Skeletal muscle tissue (tissue), 4 donors: ENCODE results near the gene MYCBPAP. TPM values are rescaled to one million over a fixed set of nuclear protein-coding genes. Genes with fewer than 3 reads are reported as not detected.

ENCODE experiments used
- H3K27ac ChIP-seq: one replicate; pipeline ENCODE4 v1.7.0; 2013; ENCODE audit warnings: mild to moderate bottlenecking, low read depth, low read length, inconsistent platforms
- H3K27me3 ChIP-seq, 3 donors: one replicate each; pipeline ENCODE4 v1.7.0; 2013; ENCODE audit warnings: low read length in 3 of 3; ENCODE audit not compliant: control insufficient read depth in 3 of 3, insufficient read depth in 3 of 3
- H3K36me3 ChIP-seq, 3 donors: one replicate each; pipeline ENCODE4 v1.7.0; 2013; ENCODE audit warnings: low read length in 3 of 3; ENCODE audit not compliant: control insufficient read depth in 3 of 3, insufficient read depth in 3 of 3
- H3K4me1 ChIP-seq, 3 donors: one replicate each; pipeline ENCODE4 v1.7.0; 2013; ENCODE audit warnings: low read length in 3 of 3, mild to moderate bottlenecking in 3 of 3; ENCODE audit not compliant: control insufficient read depth in 3 of 3, insufficient read depth in 3 of 3
- H3K4me3 ChIP-seq, 3 donors: one replicate each; pipeline ENCODE4 v1.7.0; 2013; ENCODE audit warnings: low read length in 3 of 3
- H3K9ac ChIP-seq, 3 donors: one replicate each; pipeline ENCODE4 v1.7.0; 2013; ENCODE audit warnings: low read length in 3 of 3, mild to moderate bottlenecking in 3 of 3, moderate library complexity in 2 of 3, low read depth in 1 of 3
- H3K9me3 ChIP-seq, 3 donors: one replicate each; pipeline ENCODE4 v1.7.0; 2013; ENCODE audit warnings: low read length in 3 of 3; ENCODE audit not compliant: control insufficient read depth in 3 of 3
- total RNA-seq: library from RNA; depleted of rRNA; stranded (reverse); fragments of >200 nt; gene quantifications from one replicate; pipeline ENCODE4 v1.2.3, GENCODE V29; 2014
- donor health status: Osteomylitis.

Gene MYCBPAP
- total RNA-seq, 1 donor from 2014 or later, result under 0.01 TPM

DNA sequence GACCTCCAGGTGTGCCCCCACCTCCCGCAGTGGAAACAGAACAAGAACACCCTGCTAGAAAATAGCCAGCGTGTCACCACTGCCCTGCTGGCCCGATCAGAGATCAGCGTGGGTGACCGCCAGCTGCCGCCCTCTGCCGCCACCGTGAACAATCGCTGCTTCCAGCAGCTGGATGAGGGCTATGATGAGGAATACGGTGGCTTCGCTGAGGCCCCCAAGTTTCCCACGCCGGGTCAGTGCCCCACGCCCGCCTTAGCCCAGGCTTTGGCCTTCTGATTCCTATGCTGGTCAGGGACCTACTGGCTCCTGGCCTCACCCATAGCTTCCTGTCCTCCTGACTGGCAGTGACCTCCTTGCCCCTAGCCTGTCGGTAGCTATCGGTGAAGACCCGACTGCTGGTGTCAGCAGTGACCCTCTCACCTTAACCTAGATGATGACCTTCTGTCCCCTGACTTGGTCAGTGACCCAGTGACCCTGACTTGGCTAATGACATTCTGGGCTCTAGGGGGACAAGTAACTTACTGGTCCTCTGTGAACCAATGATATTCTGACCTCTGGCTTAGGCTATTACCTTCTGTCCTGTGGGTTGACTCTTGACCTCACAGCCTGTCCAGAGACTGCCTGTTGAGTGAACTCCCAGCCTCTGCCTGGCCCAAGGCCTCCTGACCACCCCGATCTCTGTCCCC is 41.2 kb downstream of the MYCBPAP start:
- Histone ChIP-seq H3K4me1 (peaks cover 11 to 26% (median 24%) of the 10 kb centered on the region in 3 donors), H3K9me3 (no peaks in the 10 kb centered on the region), H3K27ac (no peak overlapping the region), H3K36me3 (peaks cover 14 to 32% (median 28%) of the 10 kb centered on the region in 3 donors), H3K9ac (no peak overlapping the region), H3K27me3 (no peaks in the 10 kb centered on the region), H3K4me3 (no peak overlapping the region)

DNA sequence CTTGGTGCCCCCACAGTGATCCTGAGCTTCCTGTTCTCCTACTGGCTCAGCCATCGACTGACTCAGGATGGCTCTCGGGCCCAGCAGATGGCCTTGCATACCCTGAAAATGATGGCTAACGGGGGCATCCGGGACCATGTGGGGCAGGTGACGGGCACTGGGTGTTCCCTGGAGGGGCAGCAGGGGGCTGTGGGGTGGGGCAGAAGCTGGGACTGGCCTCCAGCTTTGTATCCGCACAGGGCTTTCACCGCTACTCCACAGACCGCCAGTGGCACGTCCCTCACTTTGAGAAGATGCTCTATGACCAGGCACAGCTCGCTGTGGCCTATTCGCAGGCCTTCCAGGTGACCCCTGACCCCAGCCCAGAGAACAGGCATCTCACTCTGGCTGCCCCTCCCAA is 41.7 kb downstream of the MYCBPAP start:
- Histone ChIP-seq H3K4me1 (peaks cover 11 to 26% (median 24%) of the 10 kb centered on the region in 3 donors), H3K9ac (peak overlapping the region in 1 of 3 donors; percentile 40), H3K9me3 (no peaks in the 10 kb centered on the region), H3K36me3 (peaks cover 14 to 37% (median 33%) of the 10 kb centered on the region in 3 donors), H3K27me3 (no peaks in the 10 kb centered on the region), H3K27ac (no peak overlapping the region), H3K4me3 (no peak overlapping the region)

DNA sequence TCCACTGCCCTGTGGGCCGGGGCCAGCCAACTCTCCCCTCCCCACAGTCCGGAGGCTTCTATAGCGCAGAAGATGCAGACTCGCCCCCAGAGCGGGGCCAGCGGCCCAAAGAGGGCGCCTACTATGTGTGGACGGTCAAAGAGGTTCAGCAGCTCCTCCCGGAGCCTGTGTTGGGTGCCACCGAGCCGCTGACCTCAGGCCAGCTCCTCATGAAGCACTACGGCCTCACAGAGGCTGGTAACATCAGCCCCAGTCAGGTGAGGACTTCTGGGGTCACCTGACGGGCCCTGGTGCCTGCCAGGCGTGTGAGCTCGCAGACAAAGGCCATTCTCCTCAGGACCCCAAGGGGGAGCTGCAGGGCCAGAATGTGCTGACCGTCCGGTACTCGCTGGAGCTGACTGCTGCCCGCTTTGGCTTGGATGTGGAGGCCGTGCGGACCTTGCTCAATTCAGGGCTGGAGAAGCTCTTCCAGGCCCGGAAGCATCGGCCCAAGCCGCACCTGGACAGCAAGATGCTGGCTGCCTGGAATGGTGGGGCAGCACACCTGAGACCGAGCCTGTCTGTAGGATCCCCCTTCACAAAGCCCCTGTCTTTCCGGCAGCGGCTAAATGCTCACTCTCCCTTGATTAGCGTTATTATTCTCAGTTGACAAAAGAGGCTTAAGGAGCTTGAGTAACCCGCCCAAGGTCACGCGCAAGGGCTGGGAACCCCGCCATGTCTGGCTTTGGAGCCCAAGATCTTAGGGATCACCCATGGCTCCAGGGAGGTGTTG is 42.6 kb downstream of the MYCBPAP start:
- H3K4me3 ChIP-seq, result no peak overlapping the region
- peaks cover 14 to 46% (median 37%) of the 10 kb centered on the region in 3 donors for H3K36me3 ChIP-seq
- no peaks in the 10 kb centered on the region for H3K9me3 ChIP-seq
- no peak overlapping the region for H3K27ac ChIP-seq
- H3K27me3 ChIP-seq, result no peaks in the 10 kb centered on the region
- H3K4me1 ChIP-seq, result peaks cover 11 to 27% (median 27%) of the 10 kb centered on the region in 3 donors
- peak overlapping the region in 1 of 3 donors; percentile 40 for H3K9ac ChIP-seq

DNA sequence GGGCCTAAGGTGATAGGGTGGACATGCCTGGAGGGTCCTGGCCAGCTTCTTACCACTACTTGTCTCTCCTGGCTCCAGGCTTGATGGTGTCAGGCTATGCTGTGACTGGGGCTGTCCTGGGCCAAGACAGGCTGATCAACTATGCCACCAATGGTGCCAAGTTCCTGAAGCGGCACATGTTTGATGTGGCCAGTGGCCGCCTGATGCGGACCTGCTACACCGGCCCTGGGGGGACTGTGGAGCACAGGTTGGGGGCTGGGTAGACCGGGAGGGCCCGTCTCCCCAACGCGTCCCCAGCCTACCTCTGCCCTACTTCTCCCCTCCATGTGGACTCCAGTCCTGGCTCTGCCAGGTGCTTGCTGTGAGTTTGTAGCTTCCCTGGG is 43.2 kb downstream of the MYCBPAP start:
- Histone ChIP-seq H3K27me3 (no peaks in the 10 kb centered on the region), H3K36me3 (peaks cover 14 to 47% (median 37%) of the 10 kb centered on the region in 3 donors), H3K9me3 (no peaks in the 10 kb centered on the region), H3K4me1 (peaks cover 14 to 33% (median 31%) of the 10 kb centered on the region in 3 donors), H3K4me3 (no peak overlapping the region), H3K27ac (no peak overlapping the region), H3K9ac (no peak overlapping the region)

DNA sequence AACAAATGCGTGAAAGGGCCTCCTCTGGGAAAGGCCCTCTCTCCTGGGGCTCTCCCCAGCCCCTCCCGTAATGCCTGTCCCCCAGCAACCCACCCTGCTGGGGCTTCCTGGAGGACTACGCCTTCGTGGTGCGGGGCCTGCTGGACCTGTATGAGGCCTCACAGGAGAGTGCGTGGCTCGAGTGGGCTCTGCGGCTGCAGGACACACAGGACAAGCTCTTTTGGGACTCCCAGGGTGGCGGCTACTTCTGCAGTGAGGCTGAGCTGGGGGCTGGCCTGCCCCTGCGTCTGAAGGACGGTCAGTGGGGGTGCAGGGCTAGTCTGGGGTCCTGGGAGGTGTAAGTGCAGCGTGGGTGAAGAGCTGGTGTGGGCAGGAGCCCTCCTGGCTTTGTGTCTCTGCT is 43.6 kb downstream of the MYCBPAP start:
- peaks cover 13 to 34% (median 31%) of the 10 kb centered on the region in 3 donors for H3K4me1 ChIP-seq
- no peaks in the 10 kb centered on the region for H3K9me3 ChIP-seq
- H3K36me3 ChIP-seq, result peaks cover 14 to 47% (median 37%) of the 10 kb centered on the region in 3 donors
- H3K9ac ChIP-seq, result no peak overlapping the region
- H3K27me3 ChIP-seq, result peaks cover 0 to 2% (median 1%) of the 10 kb centered on the region in 3 donors
- H3K4me3 ChIP-seq, result no peak overlapping the region
- H3K27ac ChIP-seq, result no peak overlapping the region

DNA sequence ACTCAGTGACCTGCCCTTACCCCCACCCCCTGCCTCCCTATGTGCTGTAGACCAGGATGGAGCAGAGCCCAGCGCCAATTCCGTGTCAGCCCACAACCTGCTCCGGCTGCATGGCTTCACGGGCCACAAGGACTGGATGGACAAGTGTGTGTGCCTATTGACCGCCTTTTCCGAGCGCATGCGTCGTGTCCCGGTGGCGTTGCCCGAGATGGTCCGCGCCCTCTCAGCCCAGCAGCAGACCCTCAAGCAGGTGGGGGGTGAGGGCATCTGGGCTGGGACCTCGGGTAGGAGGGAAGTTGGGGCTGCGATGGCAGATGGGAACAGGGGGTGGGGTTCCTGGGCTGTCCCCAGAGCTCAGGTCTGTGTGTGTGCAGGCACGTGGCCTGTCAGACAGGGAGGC is 46.0 kb downstream of the MYCBPAP start:
- H3K4me3 ChIP-seq, result no peak overlapping the region
- peaks cover 11 to 27% (median 25%) of the 10 kb centered on the region in 3 donors for H3K4me1 ChIP-seq
- H3K36me3 ChIP-seq, result peaks cover 13 to 40% (median 32%) of the 10 kb centered on the region in 3 donors

DNA sequence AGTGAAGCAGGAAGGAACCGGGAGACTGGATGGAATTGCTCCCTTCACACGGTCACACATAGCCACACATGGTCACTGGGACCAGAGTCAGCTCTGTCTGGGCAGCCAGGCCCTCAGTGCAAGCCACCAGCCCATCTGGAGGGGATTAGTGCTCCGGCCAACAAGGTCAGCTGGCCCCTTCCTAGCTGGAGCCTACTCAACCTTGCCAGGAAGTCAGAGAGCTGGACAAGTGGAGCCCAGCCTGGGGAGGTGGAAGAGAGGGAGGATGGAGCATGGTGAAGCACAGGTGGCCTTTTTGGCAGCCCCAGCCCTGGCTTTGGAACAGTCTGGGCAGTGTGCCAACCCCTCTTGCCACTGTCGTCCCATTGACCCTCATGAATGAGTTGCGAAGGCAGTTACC is 48.6 kb downstream of the MYCBPAP start:
- peaks cover 2 to 24% (median 17%) of the 10 kb centered on the region in 3 donors for H3K36me3 ChIP-seq
- H3K9me3 ChIP-seq, result no peaks in the 10 kb centered on the region
- H3K4me1 ChIP-seq, result peaks cover 27 to 31% (median 30%) of the 10 kb centered on the region in 3 donors
- peaks cover 31 to 39% (median 34%) of the 10 kb centered on the region in 3 donors for H3K27me3 ChIP-seq
- no peak overlapping the region for H3K9ac ChIP-seq
- no peak overlapping the region for H3K27ac ChIP-seq
- no peak overlapping the region for H3K4me3 ChIP-seq

More for the DNA sequence above, 46.0 kb downstream of the MYCBPAP start:
- no peak overlapping the region for H3K9ac ChIP-seq
- no peak overlapping the region for H3K27ac ChIP-seq
- peaks cover 11 to 22% (median 21%) of the 10 kb centered on the region in 3 donors for H3K27me3 ChIP-seq
- H3K9me3 ChIP-seq, result no peaks in the 10 kb centered on the region

DNA sequence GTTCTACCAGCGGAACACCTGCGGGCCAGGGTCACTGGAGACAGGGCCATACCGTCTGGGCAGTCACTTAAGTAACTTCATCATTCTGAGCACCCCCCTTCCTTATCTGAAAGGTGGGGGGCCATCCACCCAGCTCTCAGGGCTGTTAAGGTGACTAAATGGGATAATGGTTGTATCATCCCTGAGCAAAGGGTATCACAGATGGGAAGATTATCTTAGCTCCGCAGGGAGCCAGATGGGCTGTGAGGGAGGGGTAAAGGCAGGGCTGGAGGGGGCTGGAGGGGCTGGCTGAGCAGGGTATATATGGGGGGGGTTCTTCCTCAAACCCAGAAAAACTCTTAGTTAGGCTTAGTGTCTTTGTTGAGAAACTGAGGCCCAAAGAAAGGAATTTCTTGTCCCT is 49.4 kb downstream of the MYCBPAP start:
- Histone ChIP-seq H3K4me1 (peaks cover 27 to 31% (median 30%) of the 10 kb centered on the region in 3 donors), H3K4me3 (no peak overlapping the region), H3K9ac (no peak overlapping the region), H3K27ac (no peak overlapping the region), H3K9me3 (no peaks in the 10 kb centered on the region), H3K36me3 (peaks cover 2 to 21% (median 15%) of the 10 kb centered on the region in 3 donors), H3K27me3 (peaks cover 38 to 46% (median 40%) of the 10 kb centered on the region in 3 donors)

DNA sequence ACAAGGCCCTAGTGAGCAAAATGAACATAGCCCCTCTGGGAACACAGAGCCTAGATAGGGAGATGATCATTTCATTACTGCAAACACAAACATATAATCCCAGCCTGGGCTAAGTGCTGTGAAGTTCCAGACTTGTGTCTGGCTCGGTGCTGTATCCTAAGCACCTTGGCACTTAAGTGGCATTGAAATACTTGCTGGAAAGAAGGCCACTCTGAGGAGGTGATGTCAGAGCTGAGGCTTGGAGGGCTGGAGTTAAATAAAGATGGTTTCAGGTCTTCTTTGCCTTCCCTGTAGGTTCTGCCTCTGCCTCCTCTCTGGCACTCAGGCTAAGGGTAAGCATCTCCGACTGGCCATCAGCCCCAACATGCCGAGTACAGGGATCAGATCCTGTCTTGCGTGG is 49.9 kb downstream of the MYCBPAP start:
- Histone ChIP-seq H3K4me3 (no peak overlapping the region), H3K36me3 (peaks cover 2 to 18% (median 15%) of the 10 kb centered on the region in 3 donors), H3K27ac (no peak overlapping the region), H3K4me1 (peaks cover 27 to 31% (median 30%) of the 10 kb centered on the region in 3 donors), H3K9ac (no peak overlapping the region), H3K9me3 (no peaks in the 10 kb centered on the region), H3K27me3 (peaks cover 42 to 51% (median 44%) of the 10 kb centered on the region in 3 donors)

DNA sequence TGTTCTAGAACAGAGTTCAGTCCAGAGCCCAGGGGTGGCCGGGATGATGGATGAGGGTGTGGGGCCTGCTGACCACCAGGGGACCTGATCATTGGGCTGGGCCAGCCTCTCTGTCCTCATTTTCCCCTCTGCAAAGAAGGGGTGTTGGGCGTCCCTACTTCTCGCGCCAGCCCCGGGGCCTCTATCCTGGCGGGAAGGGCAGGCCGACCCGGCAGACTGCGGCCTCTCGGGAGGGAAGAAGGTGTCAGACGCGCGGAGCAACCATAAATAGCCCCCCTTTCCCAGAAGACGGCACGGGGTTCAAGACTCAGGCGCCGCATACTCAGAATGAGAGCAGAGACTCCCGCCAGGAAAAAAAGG is 50.3 kb downstream of the MYCBPAP start:
- H3K4me3 ChIP-seq, result no peak overlapping the region
- H3K36me3 ChIP-seq, result peaks cover 2 to 18% (median 15%) of the 10 kb centered on the region in 3 donors
- H3K27ac ChIP-seq, result no peak overlapping the region
- no peaks in the 10 kb centered on the region for H3K9me3 ChIP-seq
- H3K4me1 ChIP-seq, result peaks cover 27 to 31% (median 30%) of the 10 kb centered on the region in 3 donors
- peaks cover 47 to 55% (median 49%) of the 10 kb centered on the region in 3 donors for H3K27me3 ChIP-seq
- H3K9ac ChIP-seq, result no peak overlapping the region
